Endothelial cell of umbilical vein (primary cell): ENCODE results near the gene ZFHX2. TPM values are rescaled to one million over a fixed set of nuclear protein-coding genes. Genes with fewer than 3 reads are reported as not detected.

Experiments used
- BruUV-seq: library from RNA; stranded (reverse); fragments of 400-500 nt; replicated peaks from 2 replicates; lab custom pipeline; 2021; lab: Mats Ljungman, UMichigan
- CTCF ChIA-PET: fragments of 300-600, 350-600 bp; sonication (Branson Sonifier 250); formaldehyde crosslinking; loops from one replicate; lab custom pipeline; 2021; ENCODE audit warnings: antibody characterized with exemption, inconsistent platforms; lab: Charles Lee
- POLR2A ChIA-PET: fragments of 300-600, 350-600 bp; sonication (Branson Sonifier 250); formaldehyde crosslinking; loops from one replicate; lab custom pipeline; 2021; ENCODE audit warnings: antibody characterized with exemption, inconsistent platforms; lab: Charles Lee
- DNase-seq: peaks from one replicate; pipeline ENCODE4 v3.0.0-alpha.2; 2011; ENCODE audit warnings: low read depth, low spot score
- FAIRE-seq: peaks from 2 replicates; lab custom pipeline; 2011; peaks lifted over from hg19 to GRCh38; lab: Jason Lieb, UNC
- H2AFZ ChIP-seq: 2 replicates; pipeline ENCODE4 v1.6.0; 2012; ENCODE audit warnings: low read depth, low read length, control low read depth, inconsistent platforms
- H3K27ac ChIP-seq: 2 replicates; pipeline ENCODE4 v1.5.1; 2011; ENCODE audit warnings: low read depth, mild to moderate bottlenecking, control low read depth, low read length, moderate library complexity; ENCODE audit not compliant: insufficient read depth
- H3K27me3 ChIP-seq, 2 experiments: 2 replicates each; pipeline versions ENCODE4 v1.6.0 to v1.6.1; 2011; ENCODE audit warnings: low read length in 2 of 2, mixed read lengths in 1 of 2; ENCODE audit not compliant: control insufficient read depth in 2 of 2, insufficient read depth in 2 of 2
- H3K36me3 ChIP-seq, 2 experiments: 2 replicates in 1 of 2; 3 replicates in 1 of 2; pipeline ENCODE4 v1.5.1; 2011; ENCODE audit warnings: low read length in 2 of 2, mild to moderate bottlenecking in 1 of 2, moderate library complexity in 1 of 2; ENCODE audit not compliant: control insufficient read depth in 2 of 2, insufficient read depth in 2 of 2; ENCODE audit errors: extremely low read depth in 1 of 2
- H3K4me1 ChIP-seq: 3 replicates; pipeline ENCODE4 v1.5.1; 2011; ENCODE audit warnings: mild to moderate bottlenecking, low read length; ENCODE audit not compliant: control insufficient read depth, insufficient read depth; ENCODE audit errors: extremely low read depth
- H3K4me2 ChIP-seq: 2 replicates; pipeline ENCODE4 v1.6.1; 2011; ENCODE audit warnings: low read length, control low read depth, mixed read lengths; ENCODE audit not compliant: insufficient read depth
- H3K4me3 ChIP-seq, 3 experiments: fragments of 200-600 bp in 1 of 3; sonication (generic), shearing (Covaris generic) in 1 of 3; replicated peaks in 1 of 3; 2 replicates each; pipeline ENCODE4 v1.5.1; 2011 to 2016; ENCODE audit warnings: control low read depth in 3 of 3, low read length in 3 of 3, mild to moderate bottlenecking in 2 of 3, inconsistent platforms in 1 of 3, low read depth in 1 of 3, moderate library complexity in 1 of 3; ENCODE audit not compliant: insufficient read depth in 1 of 3
- H3K79me2 ChIP-seq: 2 replicates; pipeline ENCODE4 v1.6.0; 2012; ENCODE audit warnings: low read length, inconsistent platforms; ENCODE audit not compliant: control insufficient read depth, insufficient read depth
- H3K9ac ChIP-seq: replicated peaks from 2 replicates; pipeline ENCODE3; 2011; ENCODE audit warnings: low read length, control low read depth; ENCODE audit not compliant: insufficient read depth; ENCODE audit errors: extremely low read depth
- H3K9me1 ChIP-seq: replicated peaks from 3 replicates; pipeline ENCODE4 v1.6.0; 2011; ENCODE audit warnings: mild to moderate bottlenecking, low read length; ENCODE audit not compliant: control insufficient read depth, insufficient read depth; ENCODE audit errors: extremely low read depth
- H3K9me3 ChIP-seq: replicated peaks from 2 replicates; pipeline ENCODE4 v1.5.1; 2012; ENCODE audit warnings: low read length, inconsistent platforms; ENCODE audit not compliant: control insufficient read depth, insufficient read depth
- H4K20me1 ChIP-seq: replicated peaks from 2 replicates; pipeline ENCODE3; 2011; ENCODE audit warnings: mild to moderate bottlenecking, low read length; ENCODE audit not compliant: control insufficient read depth, insufficient read depth; ENCODE audit errors: extremely low read depth
- EZH2 ChIP-seq: IDR thresholded peaks from 2 replicates; pipeline ENCODE4 v1.6.1; 2012; ENCODE audit warnings: borderline replicate concordance, low read depth, mild to moderate bottlenecking, moderate library complexity, low read length, inconsistent platforms; ENCODE audit not compliant: severe bottlenecking
- FOS ChIP-seq: IDR thresholded peaks from 2 replicates; pipeline ENCODE4 v1.6.1; 2011; ENCODE audit warnings: mild to moderate bottlenecking, low read length, moderate library complexity, borderline replicate concordance; ENCODE audit not compliant: insufficient read depth
- GATA2 ChIP-seq: IDR thresholded peaks from 2 replicates; pipeline ENCODE4 v1.7.0; 2011; ENCODE audit warnings: low read depth, mild to moderate bottlenecking, moderate library complexity, mixed read lengths, low read length; ENCODE audit not compliant: insufficient read length, insufficient read depth
- JUN ChIP-seq: IDR thresholded peaks from 2 replicates; pipeline ENCODE4 v1.6.1; 2011; ENCODE audit warnings: borderline replicate concordance, low read depth; ENCODE audit not compliant: insufficient read length, insufficient read depth
- MYC ChIP-seq: IDR thresholded peaks from one replicate; pipeline ENCODE4 v1.6.1; 2011; ENCODE audit warnings: mild to moderate bottlenecking, low read depth, low read length
- POLR2A ChIP-seq: IDR thresholded peaks from 2 replicates; pipeline ENCODE4 v1.6.1; 2012; ENCODE audit warnings: low read depth, mild to moderate bottlenecking, control low read depth, low read length
- POLR2AphosphoS5 ChIP-seq: IDR thresholded peaks from 2 replicates; pipeline ENCODE4 v1.6.1; 2012; ENCODE audit warnings: low read depth, mild to moderate bottlenecking, control low read depth, low read length, moderate library complexity; ENCODE audit not compliant: insufficient read depth
- dilution Hi-C: fragments of 300-500 bp; cut with MboI; formaldehyde crosslinking; loops from one replicate; pipeline ENCODE4 v1.15.0; 2019; ENCODE audit warnings: low sequenced_read_pairs; ENCODE audit not compliant: extremely low pct_ligation_motif_present
- intact Hi-C: fragments of 100-400 bp; cut with micrococcal nuclease; formaldehyde crosslinking; loops from one replicate; pipeline ENCODE4 v1.10.0; 2022
- polyA plus RNA-seq, 4 experiments: library from polyadenylated mRNA; depleted of rRNA in 3 of 4; stranded (reverse) in 3 of 4; unstranded in 1 of 4; fragments of >200 nt; gene quantifications; 2 replicates each; pipeline versions ENCODE4 v1.2.1 to v1.2.3, GENCODE V29; 2011 to 2012; ENCODE audit warnings: missing spikeins in 1 of 4
- total RNA-seq: library from RNA; stranded (reverse); gene quantifications from 2 replicates; pipeline ENCODE4 v1.2.3, GENCODE V29; 2021
- TF ChIP-seq, protein P1 (sequence below), 2 donors: IDR thresholded peaks; 1 replicate in 1 of 2; 2 replicates in 1 of 2; pipeline ENCODE4 v1.5.1; 2011; ENCODE audit warnings: low read length in 2 of 2, mild to moderate bottlenecking in 2 of 2, moderate library complexity in 2 of 2, control low read depth in 1 of 2, inconsistent platforms in 1 of 2, low read depth in 1 of 2; ENCODE audit not compliant: insufficient read depth in 1 of 2; ENCODE audit errors: extremely low read depth in 1 of 2
- TF ChIP-seq, protein P2 (sequence below): IDR thresholded peaks from 2 replicates; pipeline ENCODE4 v1.6.1; 2011; ENCODE audit not compliant: insufficient read depth, insufficient read length

Gene ZFHX2
- total and polyA plus RNA-seq, 2 donors (not counting 3 experiments of a cell fraction or from before 2014, with no cell fraction given): 0.25 to 2.3 TPM

DNA sequence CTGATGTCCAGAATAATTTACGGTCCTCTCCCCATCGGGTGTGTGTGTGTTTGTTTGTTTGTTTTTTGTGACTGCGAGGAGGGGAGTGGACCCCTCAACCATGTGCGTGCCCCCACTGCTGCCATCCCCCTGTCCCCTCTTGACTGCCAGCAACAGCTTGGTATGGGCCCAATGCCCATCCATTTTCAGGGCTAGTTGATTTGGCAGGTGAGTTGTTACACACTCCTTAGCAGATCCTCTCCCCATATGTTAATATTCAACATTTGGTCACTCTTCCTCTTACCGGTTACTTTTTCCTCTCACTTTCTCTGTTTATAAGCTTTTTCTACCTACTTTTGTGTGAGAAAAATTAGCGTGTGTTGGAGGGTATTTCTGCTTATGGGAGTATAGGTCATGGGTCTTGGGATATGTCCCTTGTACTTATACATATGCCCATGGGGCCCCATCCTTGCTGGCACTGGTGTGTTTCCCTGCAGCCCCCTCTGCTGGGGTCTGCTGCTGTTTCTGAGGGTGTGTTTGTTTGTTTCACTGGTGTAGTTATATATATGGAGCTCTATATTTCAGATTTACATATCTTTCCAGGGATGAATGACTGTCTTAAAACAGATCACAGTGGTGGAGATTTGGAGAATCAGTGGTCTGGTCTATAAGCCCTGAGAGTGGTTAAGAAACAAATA, 33.8 kb downstream of the ZFHX2 start:
- ChIA-PET CTCF (no interaction called here), POLR2A (no interaction called here)
- H3K27ac ChIP-seq: no peak overlapping the region
- H3K4me3 ChIP-seq: no peak overlapping the region
- no peaks in the 10 kb centered on the region for H3K36me3 ChIP-seq
- dilution Hi-C loops: no loop called here
- H3K79me2 ChIP-seq: no peaks in the 10 kb centered on the region
- H3K9me1 ChIP-seq: no peaks in the 10 kb centered on the region
- H3K9me3 ChIP-seq: no peaks in the 10 kb centered on the region
- no peak for DNase-seq
- H4K20me1 ChIP-seq: no peaks in the 10 kb centered on the region
- no peaks in the 10 kb centered on the region for H3K27me3 ChIP-seq
- H2AFZ ChIP-seq: no peak overlapping the region
- intact Hi-C loops: no loop called here
- H3K9ac ChIP-seq: no peak overlapping the region
- no peak for TF ChIP-seq FOS
- H3K4me1 ChIP-seq: no peaks in the 10 kb centered on the region
- no peak for FAIRE-seq
- BruUV-seq: no TSS peak
- H3K4me2 ChIP-seq: no peak overlapping the region

DNA sequence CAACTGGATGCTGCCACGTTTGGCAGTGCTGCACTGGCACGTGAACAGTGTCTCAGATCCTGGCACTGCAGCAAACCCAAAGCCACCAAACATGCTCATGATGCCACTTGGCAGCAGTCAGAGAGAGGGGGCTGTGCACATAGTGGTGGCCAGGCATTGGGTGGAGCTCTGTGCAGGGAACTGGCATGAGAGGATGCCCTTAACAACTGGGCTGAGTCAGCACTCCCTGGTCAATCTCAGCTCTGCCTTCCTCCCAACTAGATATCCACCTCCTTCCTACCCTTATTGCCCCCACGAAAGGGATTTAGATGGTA, 37.0 kb downstream of the ZFHX2 start:
- no peaks in the 10 kb centered on the region for H3K27me3 ChIP-seq
- no peaks in the 10 kb centered on the region for H3K9me3 ChIP-seq
- no peaks in the 10 kb centered on the region for H3K9me1 ChIP-seq
- DNase-seq: no peak
- dilution Hi-C loops: no loop called here
- H3K36me3 ChIP-seq: no peaks in the 10 kb centered on the region
- ChIA-PET CTCF (no interaction called here), POLR2A (no interaction called here)
- no peak for TF ChIP-seq POLR2A
- no peak for TF ChIP-seq FOS
- TF ChIP-seq, protein P1, sequence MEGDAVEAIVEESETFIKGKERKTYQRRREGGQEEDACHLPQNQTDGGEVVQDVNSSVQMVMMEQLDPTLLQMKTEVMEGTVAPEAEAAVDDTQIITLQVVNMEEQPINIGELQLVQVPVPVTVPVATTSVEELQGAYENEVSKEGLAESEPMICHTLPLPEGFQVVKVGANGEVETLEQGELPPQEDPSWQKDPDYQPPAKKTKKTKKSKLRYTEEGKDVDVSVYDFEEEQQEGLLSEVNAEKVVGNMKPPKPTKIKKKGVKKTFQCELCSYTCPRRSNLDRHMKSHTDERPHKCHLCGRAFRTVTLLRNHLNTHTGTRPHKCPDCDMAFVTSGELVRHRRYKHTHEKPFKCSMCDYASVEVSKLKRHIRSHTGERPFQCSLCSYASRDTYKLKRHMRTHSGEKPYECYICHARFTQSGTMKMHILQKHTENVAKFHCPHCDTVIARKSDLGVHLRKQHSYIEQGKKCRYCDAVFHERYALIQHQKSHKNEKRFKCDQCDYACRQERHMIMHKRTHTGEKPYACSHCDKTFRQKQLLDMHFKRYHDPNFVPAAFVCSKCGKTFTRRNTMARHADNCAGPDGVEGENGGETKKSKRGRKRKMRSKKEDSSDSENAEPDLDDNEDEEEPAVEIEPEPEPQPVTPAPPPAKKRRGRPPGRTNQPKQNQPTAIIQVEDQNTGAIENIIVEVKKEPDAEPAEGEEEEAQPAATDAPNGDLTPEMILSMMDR (IDR thresholded peaks at IDR 0.05; ENCODE audit: extremely low read depth in 1 of 2, insufficient read depth in 1 of 2, low read depth in 1 of 2, low read length in 2 of 2): no peak
- no peak for TF ChIP-seq EZH2
- TF ChIP-seq, protein P2, sequence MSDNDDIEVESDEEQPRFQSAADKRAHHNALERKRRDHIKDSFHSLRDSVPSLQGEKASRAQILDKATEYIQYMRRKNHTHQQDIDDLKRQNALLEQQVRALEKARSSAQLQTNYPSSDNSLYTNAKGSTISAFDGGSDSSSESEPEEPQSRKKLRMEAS: no peak
- no peak for TF ChIP-seq MYC
- no peak for TF ChIP-seq JUN
- no peak for TF ChIP-seq POLR2AphosphoS5
- TF ChIP-seq GATA2: no peak
- H4K20me1 ChIP-seq: no peaks in the 10 kb centered on the region
- no peaks in the 10 kb centered on the region for H3K79me2 ChIP-seq
- H3K4me3 ChIP-seq: no peak overlapping the region
- no peak for FAIRE-seq
- H3K4me2 ChIP-seq: no peak overlapping the region
- intact Hi-C loops: no loop called here
- no peaks in the 10 kb centered on the region for H3K4me1 ChIP-seq
- BruUV-seq: no TSS peak
- no peak overlapping the region for H3K27ac ChIP-seq
- no peak overlapping the region for H3K9ac ChIP-seq
- H2AFZ ChIP-seq: no peak overlapping the region
